Stimulated activated CD8-positive, alpha-beta memory T cell treated with anti-CD3 and anti-CD28 coated beads, Interleukin-7, amount 100 ng/mL, for 4 hours (primary cell): ENCODE measurements around the gene TVP23C.

ENCODE experiments used
- DNase-seq, 2 donors: peaks; one replicate each; pipeline ENCODE4 v3.0.0-alpha.2; 2020; ENCODE audit warnings: low read depth in 2 of 2

TVP23C gene

DNA sequence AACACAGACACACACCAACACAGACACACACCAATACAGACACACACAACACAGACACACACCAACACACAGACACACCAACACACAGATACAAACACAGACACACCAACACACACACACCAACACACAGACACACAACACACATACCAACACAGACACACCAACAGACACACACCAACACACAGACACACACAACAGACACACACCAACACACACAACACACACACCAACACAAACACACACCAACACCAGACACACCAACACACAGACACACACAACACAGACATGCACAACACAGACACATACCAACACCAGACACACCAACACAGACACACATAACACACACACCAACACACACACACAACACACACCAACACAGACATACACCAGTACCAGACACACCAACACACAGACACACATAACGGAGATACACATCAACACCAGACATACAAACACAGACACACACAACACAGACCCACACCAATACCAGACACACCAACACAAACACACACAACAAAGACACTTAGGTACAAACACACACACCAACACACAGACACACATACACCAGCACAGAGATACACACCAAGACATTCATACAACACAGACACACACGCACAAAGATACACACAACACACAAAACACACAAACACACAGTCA, 98.1 kb downstream of the TVP23C start:
- DNase-seq: no peak

DNA sequence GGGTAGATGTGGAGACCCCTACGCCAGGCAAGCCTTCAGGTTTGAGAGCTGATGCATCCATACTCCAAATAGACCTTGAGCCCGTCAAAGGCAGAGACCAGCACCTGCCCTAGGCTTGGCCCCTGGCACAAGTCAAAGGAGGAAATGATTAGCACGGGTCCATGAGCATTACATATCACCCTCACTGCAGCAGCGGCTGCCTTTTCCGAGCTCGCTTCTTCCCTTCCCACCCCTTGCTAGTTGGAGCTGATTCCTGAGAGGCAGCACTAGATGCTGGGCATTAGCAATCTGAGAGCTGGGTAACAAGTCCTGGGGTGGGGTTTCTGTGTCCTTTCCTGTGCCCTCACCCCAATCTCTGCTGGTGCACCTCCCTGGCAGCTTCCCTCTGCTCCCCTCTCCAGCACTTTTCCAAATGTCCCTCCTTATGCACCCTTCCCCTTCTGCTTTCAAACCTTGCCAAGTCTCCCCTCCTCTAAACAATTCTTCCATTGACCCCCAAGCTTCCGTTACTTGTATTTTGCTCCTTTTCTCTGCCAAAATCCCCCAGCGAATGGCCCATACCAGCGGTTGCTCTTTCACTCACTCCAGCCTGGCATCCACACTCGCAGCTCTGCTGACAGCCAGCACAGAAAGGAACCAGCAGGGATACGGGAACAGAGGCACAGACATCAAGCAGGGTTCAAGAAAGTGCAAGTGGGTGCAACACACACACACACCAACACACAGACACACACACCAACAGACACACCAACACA, 98.9 kb downstream of the TVP23C start:
- DNase-seq: no peak

DNA sequence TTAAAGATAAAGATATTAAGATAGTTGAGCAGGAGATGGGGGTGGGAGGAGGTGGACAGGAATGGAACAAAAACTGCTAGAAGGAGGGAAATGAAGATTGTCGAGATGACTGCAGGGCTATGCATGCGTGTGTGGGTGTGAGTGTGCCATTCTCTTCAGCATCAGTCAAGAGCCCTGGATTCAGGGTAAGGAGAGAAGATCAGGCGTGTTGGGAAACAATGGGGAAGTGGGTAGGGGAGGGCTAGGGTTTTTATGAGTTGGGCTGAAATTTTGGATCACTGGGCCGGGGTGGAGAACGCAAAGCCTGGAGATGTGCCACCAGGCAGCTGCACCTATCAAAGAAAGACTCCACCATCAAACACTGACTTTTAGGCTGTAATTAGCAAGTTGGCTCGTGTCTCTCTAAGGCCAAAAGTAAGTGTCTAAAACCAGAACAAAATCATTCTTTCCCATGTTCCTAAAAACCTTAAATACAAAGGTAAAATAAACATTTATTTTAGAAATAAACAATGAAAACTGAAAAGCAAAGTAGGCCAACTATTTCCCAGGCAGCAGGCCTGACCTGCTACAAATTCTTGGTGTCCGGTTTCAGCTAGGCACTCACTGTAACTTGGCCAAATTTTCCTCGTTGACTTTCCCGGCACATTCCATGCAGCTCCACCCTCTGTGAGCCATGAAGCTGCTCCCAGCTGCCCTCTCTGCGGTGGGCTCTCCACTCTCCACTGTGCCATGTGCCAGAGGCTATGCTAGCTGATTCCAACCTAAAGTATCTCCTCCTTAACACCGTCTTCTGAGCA, 100.1 kb downstream of the TVP23C start:
- DNase-seq: no peak

DNA sequence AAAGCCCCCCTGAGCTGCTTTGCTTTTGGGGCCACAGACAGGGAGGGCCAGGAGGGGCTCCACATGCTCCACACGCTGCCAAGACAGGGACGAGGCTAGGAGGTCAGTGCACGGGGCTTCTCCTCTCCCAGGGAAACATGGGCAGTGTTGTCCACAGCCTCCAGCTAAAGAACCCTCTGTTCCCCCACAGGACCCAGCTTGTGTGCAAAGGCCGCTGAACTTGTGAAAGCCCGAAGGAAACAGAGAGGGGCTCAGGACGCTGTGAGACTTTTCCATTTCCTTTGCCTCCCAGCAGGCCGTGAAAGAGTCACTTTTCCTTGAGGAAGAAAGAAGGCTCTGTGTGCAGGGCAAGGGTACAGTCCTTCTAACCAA, 105.6 kb downstream of the TVP23C start:
- DNase-seq: no peak

DNA sequence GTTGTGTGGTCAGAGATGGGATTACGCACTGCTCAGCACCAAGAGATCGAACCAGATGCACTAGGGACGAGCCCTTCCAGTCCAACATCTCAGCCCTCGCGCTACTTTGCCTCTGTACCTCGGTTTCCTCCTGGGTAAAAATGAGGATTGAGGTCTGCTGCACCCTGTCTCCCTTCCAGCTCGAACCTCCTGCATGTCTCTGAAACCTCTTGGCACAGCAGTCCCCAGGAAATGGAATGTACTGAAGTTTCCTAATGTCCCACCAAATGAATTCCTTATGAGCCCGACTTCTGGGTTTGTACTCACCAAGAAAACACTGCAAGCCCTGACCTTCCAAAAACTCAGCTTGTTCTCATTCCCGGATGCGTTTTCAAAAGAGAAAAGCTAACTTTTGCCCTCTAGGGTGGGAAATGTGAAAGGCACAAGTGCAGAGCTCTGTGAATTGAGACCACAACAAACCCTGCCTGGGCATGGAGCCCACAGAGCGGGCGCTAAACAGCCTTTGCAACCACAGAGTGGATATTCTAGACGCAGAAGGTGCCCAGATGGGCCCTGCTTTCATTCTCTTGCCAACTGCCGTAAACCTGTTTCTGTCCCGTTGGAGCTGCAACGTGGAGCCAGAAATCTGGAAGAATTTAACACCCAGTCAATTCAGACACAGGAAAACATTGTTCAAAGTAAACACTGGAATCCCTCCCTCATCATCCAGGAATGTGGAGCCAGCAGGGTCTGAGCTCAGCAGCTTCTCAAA, 106.1 kb downstream of the TVP23C start:
- DNase-seq: no peak

DNA sequence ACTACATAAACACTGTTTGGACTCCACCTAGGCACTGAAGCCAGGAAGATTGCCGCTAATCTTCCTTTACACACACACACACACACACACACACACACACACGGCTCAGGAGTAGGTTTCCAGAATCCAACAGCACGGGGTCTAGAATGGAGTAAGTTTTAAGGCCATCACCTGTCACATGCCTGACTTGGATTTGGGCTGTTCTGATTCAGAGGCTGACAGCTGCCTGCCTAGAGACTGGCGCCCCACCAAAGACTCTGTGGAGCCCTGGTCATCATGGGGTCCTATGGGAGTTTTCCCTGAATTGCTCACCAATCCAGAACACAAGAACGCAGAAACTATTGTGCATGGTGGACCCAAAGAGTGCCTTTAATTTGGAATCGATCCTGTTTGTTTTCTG, 106.8 kb downstream of the TVP23C start:
- no peak for DNase-seq

DNA sequence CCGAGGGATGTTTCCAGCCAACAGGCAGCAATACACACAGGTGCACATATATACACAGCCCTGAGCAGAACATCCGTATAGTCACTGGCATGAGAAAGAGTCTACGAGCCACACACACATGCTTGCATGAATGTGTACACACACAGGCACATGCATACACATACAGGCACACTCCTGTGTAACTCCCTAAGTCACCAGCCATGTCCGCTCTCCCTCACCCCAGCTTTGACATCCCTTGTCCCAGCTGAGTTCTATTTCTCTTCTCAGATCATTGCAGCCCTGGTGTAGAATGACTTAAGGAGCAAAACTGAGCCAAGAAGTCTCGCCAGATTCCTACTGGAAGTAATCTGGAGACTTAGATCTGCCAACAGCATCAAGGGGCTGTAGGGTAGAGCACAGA, 108.9 kb downstream of the TVP23C start:
- DNase-seq: no peak

DNA sequence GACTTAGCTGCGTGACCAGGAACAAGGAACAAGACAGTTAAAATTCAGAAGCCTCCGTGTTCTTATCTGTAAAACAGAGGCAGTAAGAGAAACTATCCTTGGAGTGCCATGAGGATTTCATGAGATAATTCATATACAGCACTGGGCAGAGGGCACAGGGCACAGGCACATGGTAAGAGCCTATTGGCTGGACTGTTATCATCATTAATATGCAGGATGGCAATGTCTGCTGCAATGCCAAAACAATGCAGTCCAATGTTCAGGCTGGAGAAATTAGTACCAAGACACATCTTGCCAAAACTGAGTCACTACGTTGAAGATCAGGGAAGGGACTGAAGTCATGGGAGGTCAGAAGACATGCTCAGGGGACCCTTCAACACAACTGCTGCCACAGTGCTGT, 109.5 kb downstream of the TVP23C start:
- no peak for DNase-seq

DNA sequence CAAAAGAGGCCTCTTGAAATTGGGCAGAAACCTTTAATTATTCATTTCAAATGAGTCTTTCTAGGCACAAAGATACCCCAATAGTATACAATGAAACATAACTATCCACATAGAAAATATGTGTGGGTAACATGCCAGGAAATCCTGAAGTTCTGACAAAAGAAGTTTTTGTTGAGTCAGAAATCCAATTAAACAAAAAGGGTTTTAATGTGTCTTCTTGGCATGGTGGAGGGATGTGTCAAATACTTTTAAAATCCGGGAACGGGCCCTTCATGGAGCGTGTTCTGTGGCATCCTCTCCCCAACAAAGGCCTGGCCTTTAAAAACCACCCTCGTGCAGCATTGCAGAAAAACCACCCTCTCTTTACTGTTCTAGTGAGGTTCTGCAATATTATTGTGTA, 110.0 kb downstream of the TVP23C start:
- no peak for DNase-seq

DNA sequence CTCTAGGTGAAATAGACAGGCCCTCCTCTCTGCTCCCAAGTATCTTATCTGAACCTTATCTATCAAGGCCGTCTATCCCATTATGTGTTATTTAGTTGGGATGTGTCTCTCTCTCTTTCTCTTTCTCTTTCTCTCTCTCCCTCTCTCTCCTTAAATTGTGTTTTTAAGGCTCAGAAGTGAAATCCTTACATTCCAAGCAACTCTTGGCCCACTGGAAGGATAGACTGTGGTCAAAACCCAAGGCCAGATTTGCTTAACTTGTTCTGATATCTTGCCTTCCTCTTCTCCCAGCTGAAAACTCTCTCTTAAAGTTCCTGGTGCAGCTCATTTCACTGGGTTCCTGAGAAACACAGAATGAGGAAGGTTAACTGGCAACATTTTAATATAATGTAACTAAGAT, 110.5 kb downstream of the TVP23C start:
- DNase-seq: no peak
